NCI-H128 (cell line): ENCODE results near the gene COG2.
"Not testable (repeated sequence)": the region's sequence is repeated elsewhere in the genome, so short reads cannot be mapped to it uniquely, and the experiment has no call there.

ENCODE experiments used
- DNase-seq: peaks from one replicate; lab custom pipeline; 2025; ENCODE audit not compliant: unreplicated experiment; lab: John Stamatoyannopoulos, UW

The COG2 gene

GRCh38 chr1:230642263-230642959 is at the start of gene COG2:
TSS of gene COG2 (plus strand) at chr1:230642481. CDS start at chr1:230642607, 126 bp downstream.
- DNase-seq, result peak; percentile 94

DNA sequence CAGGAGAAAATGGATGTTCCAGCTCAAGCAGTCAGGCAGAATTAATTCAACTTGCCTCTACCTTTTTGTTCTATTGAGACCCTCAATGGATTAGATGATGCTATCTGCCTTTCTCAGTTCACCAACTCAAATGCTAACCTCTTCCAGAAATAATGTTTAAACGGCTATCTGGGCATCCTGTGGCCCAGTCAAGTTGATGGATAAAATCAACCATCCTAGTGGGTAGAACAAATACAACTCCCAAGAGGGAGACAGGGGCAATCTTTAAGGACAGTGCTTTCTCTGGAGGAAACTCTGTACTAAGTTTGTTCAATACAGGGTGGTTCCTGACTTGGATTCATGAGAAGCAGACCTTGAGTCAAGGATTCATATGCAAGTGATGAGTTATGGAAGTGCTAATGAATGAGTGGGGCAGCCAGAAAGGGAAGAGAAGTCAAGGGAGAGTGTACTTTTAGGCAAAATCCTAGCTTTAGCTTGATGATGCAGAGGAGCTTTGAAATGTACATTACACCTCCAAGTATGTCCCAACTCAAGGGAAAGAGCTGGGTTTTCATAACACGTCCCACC is 49.4 kb upstream of the COG2 start:
- DNase-seq, result no peak

DNA sequence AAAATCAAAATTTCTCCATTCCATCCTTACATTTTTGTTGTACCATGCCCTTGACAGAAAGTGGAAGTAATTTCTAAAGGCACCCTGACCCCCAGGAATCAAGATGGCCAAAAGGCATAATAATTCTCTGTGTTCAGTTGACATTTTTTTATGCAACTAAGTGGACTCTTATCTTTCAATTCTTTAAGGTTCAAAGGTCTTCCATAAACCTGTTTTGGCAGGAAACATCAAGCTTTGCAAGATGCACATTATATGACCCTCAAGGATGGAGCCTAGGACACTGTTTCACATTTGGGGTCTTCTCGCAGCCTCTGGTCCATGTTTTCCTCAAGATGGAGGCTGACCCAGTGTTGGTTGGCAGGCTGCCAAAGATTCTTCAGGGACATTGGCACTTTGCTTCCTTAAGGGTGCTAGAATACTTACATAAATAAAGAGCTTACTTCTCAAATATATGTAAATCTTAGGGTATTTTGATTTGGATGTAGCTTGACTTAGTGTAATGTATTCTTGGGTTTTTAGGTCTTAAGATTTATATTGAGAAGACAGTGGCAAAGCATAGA is 48.0 kb upstream of the COG2 start:
- no peak for DNase-seq

- DNase-seq, result no peak
These were observed 47.1 kb upstream of the COG2 start for GRCh38 chr1:230595181-230595580.

DNA sequence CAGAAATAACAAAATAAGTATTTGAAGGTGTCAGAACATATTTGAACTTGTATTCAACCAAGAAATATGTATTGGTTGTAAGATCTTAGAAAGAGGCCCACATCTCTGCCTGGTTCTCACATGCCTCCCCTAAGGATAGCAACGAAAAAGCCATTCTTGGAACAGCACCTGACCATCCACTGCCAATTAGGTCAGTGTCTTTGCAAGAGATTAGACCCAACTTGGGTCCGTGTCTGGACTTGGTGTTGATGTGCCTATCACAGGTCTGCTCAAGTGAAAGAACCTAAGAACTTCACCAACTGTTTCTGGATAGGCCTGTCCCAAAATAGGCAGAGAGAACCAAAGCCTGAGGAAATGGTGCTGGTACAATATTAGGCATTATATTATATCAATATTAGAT is 46.0 kb upstream of the COG2 start:
- DNase-seq, result no peak

- DNase-seq, result no peak
These were observed 43.5 kb upstream of the COG2 start for GRCh38 chr1:230598745-230599144.

DNA sequence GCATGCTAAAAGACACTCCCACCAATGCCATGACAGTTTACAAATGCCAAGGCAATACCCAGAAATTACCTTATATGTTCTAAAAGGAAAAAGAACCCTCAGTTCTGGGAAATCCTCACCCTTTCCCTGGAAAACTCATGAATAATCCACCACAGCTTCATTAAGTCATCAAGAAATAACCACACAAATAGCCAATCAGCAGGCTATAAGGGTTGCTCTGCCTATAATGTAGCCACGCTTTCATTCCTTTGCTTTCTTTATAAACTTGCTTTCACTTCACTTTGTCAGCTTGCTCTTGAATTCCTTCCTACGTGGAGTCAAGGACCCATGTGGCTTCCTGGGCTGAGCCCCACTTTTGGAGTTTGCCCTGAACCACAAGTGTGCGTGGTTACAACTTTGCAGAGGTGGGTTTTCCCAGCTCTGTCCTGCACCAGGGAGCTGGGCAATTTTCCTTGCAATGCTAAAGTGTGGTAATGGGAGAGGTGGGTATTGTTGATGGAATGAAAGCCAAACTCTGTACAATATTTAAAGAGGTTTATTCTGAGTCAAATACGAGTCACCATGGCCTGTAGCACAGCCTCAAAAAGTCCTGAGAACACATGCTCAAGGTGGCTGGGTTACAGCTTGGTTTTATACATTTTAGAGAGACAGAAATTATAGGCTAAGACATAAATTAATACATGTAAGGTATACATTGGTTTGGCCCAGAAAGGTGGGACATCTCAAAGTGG is 42.2 kb upstream of the COG2 start:
- DNase-seq, result no peak

GRCh38 chr1:230600657-230601400 is 41.5 kb upstream of the COG2 start:
- not testable (repeated sequence) for DNase-seq

DNA sequence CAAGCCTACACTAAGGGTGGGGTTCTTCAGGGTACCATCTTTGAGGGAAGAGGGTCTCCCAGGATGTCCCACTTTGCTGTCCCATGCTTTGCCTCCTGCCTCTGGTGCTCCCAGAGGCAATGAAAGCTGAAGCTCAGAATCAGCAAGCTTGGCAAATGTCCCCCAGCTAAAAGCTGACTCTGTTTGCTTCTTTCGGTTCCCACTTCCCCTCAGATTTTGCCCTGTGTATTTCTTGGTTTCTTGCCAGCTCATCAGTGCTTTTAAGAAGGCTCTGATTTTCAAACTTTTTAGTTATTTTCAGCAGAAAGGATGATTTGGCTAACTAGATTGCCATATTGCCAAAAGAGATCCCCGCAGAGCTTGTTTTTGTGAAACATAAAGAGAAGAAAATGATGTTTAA is 33.1 kb upstream of the COG2 start:
- no peak for DNase-seq

- DNase-seq, result no peak
These were observed 31.7 kb upstream of the COG2 start for GRCh38 chr1:230610589-230610988.

DNA sequence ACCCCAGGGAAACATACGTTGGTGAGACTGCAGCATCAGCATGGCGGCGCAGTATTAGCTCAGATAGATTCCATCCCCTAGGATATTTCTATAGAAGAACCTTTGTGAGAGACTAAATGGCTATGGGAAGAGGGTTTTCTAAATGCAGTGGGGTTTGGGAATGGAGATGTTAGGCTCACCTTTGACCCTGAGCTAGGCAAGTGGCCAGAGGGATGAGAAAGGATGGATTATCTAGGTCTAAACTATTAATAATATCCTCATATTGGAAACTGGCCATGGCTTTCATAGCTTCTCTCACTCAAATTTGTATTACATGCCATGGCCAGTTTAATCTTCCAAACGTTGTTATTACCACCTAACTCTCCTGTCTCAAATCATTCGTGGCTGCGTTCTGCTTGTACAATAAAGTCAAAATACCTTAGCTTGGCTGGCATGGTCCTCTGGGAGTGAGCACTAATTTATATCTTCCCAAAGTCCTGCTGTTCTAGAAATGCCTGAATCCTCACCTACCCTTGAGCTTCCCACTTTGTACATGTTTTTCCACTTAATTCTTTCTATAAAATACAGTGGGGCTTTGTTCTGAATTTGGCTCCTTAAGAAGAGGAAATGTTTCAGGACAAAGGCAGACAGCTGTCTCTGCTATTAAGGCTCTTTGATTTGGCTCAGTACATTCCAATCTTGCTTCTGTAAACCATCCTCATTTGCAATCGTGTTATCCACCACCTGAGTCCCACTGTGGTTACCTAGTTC is 31.0 kb upstream of the COG2 start:
- DNase-seq, result no peak

DNA sequence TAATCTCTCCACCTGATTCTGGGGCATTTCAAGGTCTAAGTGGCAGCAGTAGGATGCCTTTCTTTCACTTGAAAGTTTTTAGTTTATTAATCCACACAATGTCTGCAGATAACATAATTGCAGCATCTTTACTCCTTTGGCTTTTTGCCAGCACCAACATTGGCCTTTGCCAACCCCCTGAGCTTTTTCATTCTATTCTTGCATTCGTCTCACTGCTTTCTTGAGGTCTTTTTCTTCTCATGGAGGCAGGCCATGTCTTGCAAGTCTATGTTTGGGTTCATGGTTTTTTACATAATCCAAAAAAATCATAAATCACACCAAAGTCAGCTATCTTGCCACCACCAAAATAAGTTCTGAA is 30.4 kb upstream of the COG2 start:
- DNase-seq, result no peak

- DNase-seq, result no peak
These were observed 29.6 kb upstream of the COG2 start for GRCh38 chr1:230612651-230613050.

- DNase-seq, result no peak
These were observed 28.2 kb upstream of the COG2 start for GRCh38 chr1:230614121-230614520.

- no peak for DNase-seq
These were observed 23.7 kb upstream of the COG2 start for GRCh38 chr1:230618537-230618936.

DNA sequence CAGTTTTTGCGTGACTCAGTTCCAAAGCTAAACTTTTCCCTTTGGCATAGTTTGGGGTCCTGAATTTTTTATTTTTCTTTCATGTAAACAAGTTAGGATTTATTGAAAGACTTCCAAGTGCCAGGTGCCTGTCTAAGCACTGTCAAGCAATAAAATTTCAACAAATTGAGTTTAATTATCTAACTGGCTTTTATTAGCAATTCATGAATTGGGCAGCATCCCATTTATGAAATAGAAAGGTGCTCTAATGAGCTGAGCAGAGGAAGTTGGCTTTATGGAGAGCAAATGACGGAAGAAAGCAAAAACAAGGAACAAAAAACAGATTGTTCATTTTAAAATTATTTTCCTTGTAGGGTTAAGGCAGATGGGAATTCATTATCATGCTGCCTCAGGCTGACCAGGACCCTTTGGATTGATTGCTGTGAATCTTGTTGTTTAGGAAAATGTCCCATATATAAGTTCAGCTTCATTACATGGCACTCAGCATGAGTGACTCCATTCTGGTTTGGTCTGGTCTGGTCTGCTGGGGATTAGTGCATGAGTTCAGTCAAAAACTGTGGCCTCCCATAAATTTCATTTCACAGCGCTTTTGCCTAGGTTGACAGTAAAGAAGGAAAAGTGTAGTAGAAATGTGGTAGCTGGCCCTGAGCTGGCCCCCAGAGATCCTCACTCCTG is 21.5 kb upstream of the COG2 start:
- no peak for DNase-seq

DNA sequence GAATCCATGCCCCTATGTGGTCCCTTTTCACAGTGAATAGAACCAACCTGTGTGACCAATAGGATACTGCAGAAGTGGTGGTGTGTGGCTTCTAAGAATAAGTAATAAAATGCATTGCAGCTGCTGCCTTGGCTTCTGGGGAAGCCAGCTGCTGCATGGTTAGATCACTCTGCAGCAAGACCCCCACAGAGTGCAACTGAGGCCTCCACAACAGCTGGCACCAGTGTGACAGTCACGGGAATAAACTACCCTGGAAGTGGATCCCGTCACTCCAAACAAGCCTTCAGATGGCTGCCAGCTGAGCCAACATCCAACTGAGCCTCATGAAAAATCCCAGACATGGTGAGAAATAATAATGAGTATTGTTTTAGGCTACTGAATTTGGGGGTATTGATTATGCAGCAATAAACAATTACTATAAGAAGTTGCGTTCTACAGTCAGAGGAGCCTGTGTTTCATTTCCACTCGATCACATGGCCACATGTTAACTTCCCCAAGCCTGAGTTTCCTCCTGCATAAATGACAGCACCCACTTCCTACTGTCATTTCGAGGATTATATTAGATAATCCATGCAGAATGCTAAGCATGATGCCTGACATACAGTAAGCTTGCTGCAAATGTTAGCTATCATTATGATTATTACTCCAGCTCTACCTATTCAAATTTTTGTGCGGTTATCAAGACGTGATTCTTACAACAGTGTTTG is 20.8 kb upstream of the COG2 start:
- no peak for DNase-seq

DNA sequence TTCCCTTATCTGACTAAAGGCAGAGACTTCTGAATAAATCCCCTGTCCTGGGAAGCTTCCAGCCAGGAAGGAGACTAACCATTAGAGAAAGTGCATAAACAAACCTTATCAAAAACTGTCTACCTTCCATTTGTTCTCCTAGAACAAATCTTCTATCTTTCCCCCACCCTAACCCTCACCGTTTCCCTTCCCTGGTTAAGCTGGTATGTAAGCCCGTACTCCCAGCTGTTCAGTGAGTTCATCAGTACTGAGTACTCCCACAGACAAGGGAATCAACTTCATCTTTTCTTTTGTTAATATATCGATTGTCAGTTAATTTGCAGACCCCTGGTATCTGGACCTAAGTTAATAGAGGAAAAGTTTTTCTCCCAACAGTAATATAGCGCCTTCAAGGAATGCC is 20.1 kb upstream of the COG2 start:
- DNase-seq, result no peak

DNA sequence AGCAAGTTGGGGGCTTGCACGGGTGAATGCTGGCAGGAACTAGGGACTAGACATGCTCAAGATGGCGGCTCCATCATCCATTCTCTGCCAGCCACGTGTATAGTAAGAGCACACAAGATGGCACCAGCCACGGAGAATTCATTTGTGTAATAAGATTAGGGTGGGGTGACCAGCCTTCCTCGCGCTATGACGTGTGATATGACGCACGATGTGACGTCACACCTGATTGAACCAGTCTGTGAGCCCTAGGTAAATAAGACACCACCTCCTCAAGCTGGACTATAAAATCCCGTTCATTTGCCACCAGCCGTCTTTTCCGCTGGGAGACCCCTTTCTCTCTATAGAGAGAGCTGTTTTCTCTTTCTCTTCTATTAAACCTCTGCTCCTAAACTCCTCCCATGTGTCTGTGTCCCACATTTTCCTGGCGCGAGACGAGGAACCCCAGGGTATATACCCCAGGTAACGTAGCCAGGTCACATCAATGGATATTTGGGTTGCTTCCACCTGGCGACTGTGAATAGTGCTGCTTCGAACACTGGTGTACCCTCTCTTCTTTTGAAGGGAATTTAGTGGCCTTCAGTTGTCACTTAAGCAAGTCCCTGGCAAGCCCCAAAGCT is 18.1 kb upstream of the COG2 start:
- no peak for DNase-seq
